Stimulated activated CD4-positive, alpha-beta T cell treated with anti-CD3 and anti-CD28 coated beads, TNF-alpha, amount 100 ng/mL, for 24 hours (primary cell): ENCODE results near the gene NUP93.
"Not testable (repeated sequence)": the region's sequence is repeated elsewhere in the genome, so short reads cannot be mapped to it uniquely, and the experiment has no call there.

Source experiments
- DNase-seq, 3 experiments: peaks; one replicate each; pipeline ENCODE4 v3.0.0-alpha.2; 2020; ENCODE audit warnings: low read depth in 3 of 3

Gene NUP93

GRCh38 chr16:56870276-56870888 lies 140.5 kb downstream of the NUP93 start:
- DNase-seq = no peak

GRCh38 chr16:56871172-56871593 lies 141.3 kb downstream of the NUP93 start:
- DNase-seq = no peak

- DNase-seq = no peak
Measured at GRCh38 chr16:56872863-56873391, 143.0 kb downstream of the NUP93 start.

- DNase-seq = no peak
Measured at GRCh38 chr16:56874800-56875199, 144.9 kb downstream of the NUP93 start.

GRCh38 chr16:56876048-56876447 lies 146.1 kb downstream of the NUP93 start:
- no peak for DNase-seq

GRCh38 chr16:56877486-56878182 lies 147.7 kb downstream of the NUP93 start:
- DNase-seq = no peak

GRCh38 chr16:56878282-56878854 lies 148.4 kb downstream of the NUP93 start:
- no peak for DNase-seq

GRCh38 chr16:56879276-56879675 lies 149.3 kb downstream of the NUP93 start:
- no peak for DNase-seq

GRCh38 chr16:56880176-56880575 lies 150.2 kb downstream of the NUP93 start:
- no peak for DNase-seq

GRCh38 chr16:56880685-56881084 lies 150.8 kb downstream of the NUP93 start:
- DNase-seq = no peak

GRCh38 chr16:56882077-56882800 lies 152.3 kb downstream of the NUP93 start:
- no peak for DNase-seq

GRCh38 chr16:56883586-56883985 lies 153.7 kb downstream of the NUP93 start:
- no peak for DNase-seq

- no peak for DNase-seq
Measured at GRCh38 chr16:56884026-56884582, 154.2 kb downstream of the NUP93 start.

- not testable (repeated sequence) for DNase-seq
Measured at GRCh38 chr16:56884929-56885328, 155.0 kb downstream of the NUP93 start.

GRCh38 chr16:56885446-56886162 lies 155.7 kb downstream of the NUP93 start:
- no peak for DNase-seq

GRCh38 chr16:56886296-56886695 lies 156.4 kb downstream of the NUP93 start:
- no peak for DNase-seq

- DNase-seq = no peak
Measured at GRCh38 chr16:56886826-56887225, 156.9 kb downstream of the NUP93 start.

- DNase-seq = no peak
Measured at GRCh38 chr16:56888806-56889205, 158.9 kb downstream of the NUP93 start.

- no peak for DNase-seq
Measured at GRCh38 chr16:56889206-56889605, 159.3 kb downstream of the NUP93 start.

GRCh38 chr16:56891685-56892084 lies 161.8 kb downstream of the NUP93 start:
- no peak for DNase-seq

GRCh38 chr16:56892705-56893104 lies 162.8 kb downstream of the NUP93 start:
- DNase-seq = no peak
